KMS-11 (cell line): ENCODE measurements around the gene PHACTR3.
"Not testable (repeated sequence)": the region's sequence is repeated elsewhere in the genome, so short reads cannot be mapped to it uniquely, and the experiment has no call there.

Experiments used
- H2AFZ ChIP-seq: fragments of 200-600 bp; sonication (generic); 2 replicates; pipeline ENCODE4 v1.6.1; 2016; ENCODE audit warnings: antibody characterized with exemption, mixed run types, low read depth
- H3K27ac ChIP-seq: fragments of 200-600 bp; sonication (generic); 2 replicates; pipeline ENCODE4 v1.6.1; 2016; ENCODE audit warnings: mild to moderate bottlenecking, mixed run types
- H3K27me3 ChIP-seq: fragments of 200-600 bp; sonication (generic); 2 replicates; pipeline ENCODE4 v1.6.1; 2017; ENCODE audit warnings: mild to moderate bottlenecking, low read depth, mixed run types, moderate library complexity; ENCODE audit not compliant: insufficient read depth
- H3K36me3 ChIP-seq: fragments of 200-600 bp; sonication (generic); 2 replicates; pipeline ENCODE4 v1.6.1; 2017; ENCODE audit warnings: mild to moderate bottlenecking, mixed run types; ENCODE audit not compliant: insufficient read depth
- H3K4me1 ChIP-seq: fragments of 200-600 bp; sonication (generic); 2 replicates; pipeline ENCODE4 v1.6.1; 2016; ENCODE audit warnings: mild to moderate bottlenecking, low read depth, mixed run types; ENCODE audit not compliant: poor library complexity, severe bottlenecking
- H3K4me2 ChIP-seq: fragments of 200-600 bp; sonication (generic); 2 replicates; pipeline ENCODE4 v1.7.0; 2016; ENCODE audit warnings: mild to moderate bottlenecking, mixed run types
- H3K4me3 ChIP-seq: fragments of 200-600 bp; sonication (generic); IDR thresholded peaks from 2 replicates; pipeline ENCODE4 v1.6.1; 2017; ENCODE audit warnings: low read depth, low read length, mixed read lengths; ENCODE audit not compliant: insufficient read depth
- H3K79me2 ChIP-seq: fragments of 200-600 bp; sonication (generic); 2 replicates; pipeline ENCODE4 v1.6.1; 2016; ENCODE audit warnings: low read depth, mixed run types; ENCODE audit not compliant: insufficient read depth
- H3K9ac ChIP-seq: fragments of 200-600 bp; sonication (generic); 2 replicates; pipeline ENCODE4 v1.6.1; 2016; ENCODE audit warnings: mild to moderate bottlenecking, mixed run types
- H4K20me1 ChIP-seq: fragments of 200-600 bp; sonication (generic); 2 replicates; pipeline ENCODE4 v1.6.1; 2016; ENCODE audit warnings: mild to moderate bottlenecking, mixed run types; ENCODE audit not compliant: insufficient read depth
- TF ChIP-seq, protein P1 (sequence below): fragments of 200-600 bp; sonication (generic); conservative IDR thresholded peaks from 2 replicates; pipeline ENCODE4 v1.6.1; 2017; ENCODE audit warnings: low read depth, mild to moderate bottlenecking, antibody characterized with exemption, low read length, moderate library complexity, mixed read lengths

Gene PHACTR3

DNA sequence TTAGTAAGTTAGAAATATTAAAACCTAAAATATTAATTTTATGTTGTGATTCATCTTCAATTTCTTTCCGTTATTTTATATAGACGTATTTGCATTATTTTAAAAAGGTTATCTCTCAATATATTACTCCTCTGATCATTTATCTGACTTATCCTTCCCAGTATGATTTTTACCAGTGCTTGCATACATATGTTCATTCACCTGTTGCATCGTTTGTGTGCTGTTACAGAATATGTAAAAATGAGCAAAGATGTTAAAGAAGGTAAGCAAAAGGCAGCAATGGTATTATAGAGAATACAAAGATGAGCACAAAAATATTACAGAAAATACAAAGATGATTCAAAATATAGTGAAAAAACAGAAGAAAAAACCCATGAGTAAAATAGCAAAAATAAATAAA, 280.2 kb downstream of the PHACTR3 start:
- no peak overlapping the region for H3K27ac ChIP-seq
- no peaks in the 10 kb centered on the region for H3K79me2 ChIP-seq
- H4K20me1 ChIP-seq: no peaks in the 10 kb centered on the region
- H3K4me2 ChIP-seq: no peak overlapping the region; the same call in 1 of the 2 replicates
- peaks cover 12% of the 10 kb centered on the region for H3K4me1 ChIP-seq
- H2AFZ ChIP-seq: no peak overlapping the region
- no peak overlapping the region for H3K4me3 ChIP-seq
- no peak overlapping the region for H3K9ac ChIP-seq
- H3K36me3 ChIP-seq: no peaks in the 10 kb centered on the region
- no peaks in the 10 kb centered on the region for H3K27me3 ChIP-seq
- TF ChIP-seq, protein P1, sequence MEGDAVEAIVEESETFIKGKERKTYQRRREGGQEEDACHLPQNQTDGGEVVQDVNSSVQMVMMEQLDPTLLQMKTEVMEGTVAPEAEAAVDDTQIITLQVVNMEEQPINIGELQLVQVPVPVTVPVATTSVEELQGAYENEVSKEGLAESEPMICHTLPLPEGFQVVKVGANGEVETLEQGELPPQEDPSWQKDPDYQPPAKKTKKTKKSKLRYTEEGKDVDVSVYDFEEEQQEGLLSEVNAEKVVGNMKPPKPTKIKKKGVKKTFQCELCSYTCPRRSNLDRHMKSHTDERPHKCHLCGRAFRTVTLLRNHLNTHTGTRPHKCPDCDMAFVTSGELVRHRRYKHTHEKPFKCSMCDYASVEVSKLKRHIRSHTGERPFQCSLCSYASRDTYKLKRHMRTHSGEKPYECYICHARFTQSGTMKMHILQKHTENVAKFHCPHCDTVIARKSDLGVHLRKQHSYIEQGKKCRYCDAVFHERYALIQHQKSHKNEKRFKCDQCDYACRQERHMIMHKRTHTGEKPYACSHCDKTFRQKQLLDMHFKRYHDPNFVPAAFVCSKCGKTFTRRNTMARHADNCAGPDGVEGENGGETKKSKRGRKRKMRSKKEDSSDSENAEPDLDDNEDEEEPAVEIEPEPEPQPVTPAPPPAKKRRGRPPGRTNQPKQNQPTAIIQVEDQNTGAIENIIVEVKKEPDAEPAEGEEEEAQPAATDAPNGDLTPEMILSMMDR: no peak

GRCh38 chr20:59888050-59888449, 283.7 kb downstream of the PHACTR3 start:
- Histone ChIP-seq H3K9ac (no peak overlapping the region), H3K4me2 (no peak overlapping the region), H3K4me3 (no peak overlapping the region), H3K4me1 (peaks cover 12% of the 10 kb centered on the region), H2AFZ (no peak overlapping the region), H3K27ac (no peak overlapping the region), H3K36me3 (no peaks in the 10 kb centered on the region), H3K27me3 (no peaks in the 10 kb centered on the region), H4K20me1 (no peaks in the 10 kb centered on the region), H3K79me2 (no peaks in the 10 kb centered on the region)
- TF ChIP-seq, protein P1: no peak

- H3K4me2 ChIP-seq, H2AFZ ChIP-seq, H3K36me3 ChIP-seq, H3K27ac ChIP-seq, H3K4me3 ChIP-seq, H4K20me1 ChIP-seq, H3K4me1 ChIP-seq, H3K27me3 ChIP-seq, H3K79me2 ChIP-seq, H3K9ac ChIP-seq: not testable (repeated sequence)
Measured at GRCh38 chr20:59890035-59890434, 285.7 kb downstream of the PHACTR3 start.

DNA sequence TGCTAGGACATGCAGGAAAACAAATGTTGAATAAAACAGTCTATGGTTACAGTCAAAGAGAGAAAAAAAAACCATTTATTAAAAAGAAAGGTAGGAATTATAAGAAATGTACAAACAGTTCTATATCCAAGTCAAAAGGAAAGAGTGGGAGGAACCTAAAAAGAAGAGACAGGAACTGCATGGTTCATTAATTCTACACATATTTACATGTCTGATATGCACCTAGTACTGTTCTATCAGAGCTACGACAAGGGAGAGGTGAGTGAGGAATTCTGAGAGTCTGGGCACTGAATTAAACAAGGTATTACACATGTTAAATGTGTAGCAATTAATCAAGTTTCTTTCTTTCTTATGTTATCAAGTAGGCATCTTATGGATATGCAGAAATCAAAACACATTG, 287.2 kb downstream of the PHACTR3 start:
- Histone ChIP-seq H3K4me3 (no peak overlapping the region), H3K27ac (no peak overlapping the region), H3K9ac (no peak overlapping the region), H3K4me2 (no peak overlapping the region), H2AFZ (no peak overlapping the region), H3K4me1 (no peaks in the 10 kb centered on the region), H3K79me2 (no peaks in the 10 kb centered on the region), H4K20me1 (no peaks in the 10 kb centered on the region), H3K27me3 (no peaks in the 10 kb centered on the region), H3K36me3 (no peaks in the 10 kb centered on the region)
- TF ChIP-seq, protein P1: no peak

- Histone ChIP-seq H2AFZ (no peak overlapping the region), H3K9ac (no peak overlapping the region), H3K27ac (no peak overlapping the region), H3K4me2 (no peak overlapping the region), H3K27me3 (no peaks in the 10 kb centered on the region), H3K36me3 (no peaks in the 10 kb centered on the region), H4K20me1 (no peaks in the 10 kb centered on the region), H3K4me3 (no peak overlapping the region), H3K79me2 (no peaks in the 10 kb centered on the region), H3K4me1 (no peaks in the 10 kb centered on the region)
- TF ChIP-seq, protein P1: no peak
Measured at GRCh38 chr20:59895908-59896307, 291.6 kb downstream of the PHACTR3 start.
